HepG2 (cell line): ENCODE results near the gene MACROH2A1. TPM values are rescaled to one million over a fixed set of nuclear protein-coding genes. Genes with fewer than 3 reads are reported as not detected.

ENCODE experiments used
- ATAC-seq: fragments of 200-7000 bp; cut with Tn5 transposase; 3 replicates; pipeline ENCODE4 v1.9.1; 2020; ENCODE audit warnings: mild to moderate bottlenecking, moderate library complexity
- BruUV-seq: library from RNA; stranded (reverse); fragments of 400-500 nt; replicated peaks from 2 replicates; lab custom pipeline; 2021; lab: Mats Ljungman, UMichigan
- CTCF ChIA-PET: fragments of 300-600 bp; formaldehyde crosslinking; extraction: SDS; loops from one replicate; lab custom pipeline; 2021; ENCODE audit warnings: low total read pairs, inconsistent platforms, low intra/inter-chr PET ratio; lab: Yijun Ruan, JAX
- POLR2A ChIA-PET: fragments of 350-600 bp; sonication (Branson Sonifier 250); formaldehyde crosslinking; loops from one replicate; lab custom pipeline; 2020; ENCODE audit warnings: antibody characterized with exemption, inconsistent platforms; lab: Yijun Ruan, JAX
- DNase-seq: peaks from one replicate; pipeline ENCODE4 v3.0.0-alpha.2; 2015; ENCODE audit warnings: low spot score
- FAIRE-seq: peaks from 3 replicates; lab custom pipeline; 2011; peaks lifted over from hg19 to GRCh38; lab: Jason Lieb, UNC
- H2AFZ ChIP-seq: one replicate; pipeline ENCODE4 v1.6.1; 2011; ENCODE audit warnings: low read length, inconsistent platforms
- H3K27ac ChIP-seq: fragments of 300-600 bp; 3 replicates; pipeline ENCODE4 v1.8.0; 2011; ENCODE audit warnings: mixed run types, mild to moderate bottlenecking, mixed read lengths, low read length, inconsistent platforms; ENCODE audit not compliant: insufficient read depth; ENCODE audit errors: extremely low read length
- H3K27me3 ChIP-seq, 2 experiments: fragments of 200-600 bp in 1 of 2; 2 replicates in 1 of 2; 3 replicates in 1 of 2; pipeline versions ENCODE4 v1.6.0 to v1.8.0; 2011; ENCODE audit warnings: low read length in 2 of 2, mild to moderate bottlenecking in 2 of 2, moderate library complexity in 2 of 2, inconsistent platforms in 1 of 2; ENCODE audit not compliant: insufficient read depth in 2 of 2, control insufficient read depth in 1 of 2
- H3K36me3 ChIP-seq, 2 experiments: fragments of 200-600 bp in 1 of 2; replicated peaks in 1 of 2; 2 replicates in 1 of 2; 3 replicates in 1 of 2; pipeline versions ENCODE4 v1.5.1 to v1.8.0; 2011; ENCODE audit warnings: low read length in 2 of 2, inconsistent platforms in 1 of 2; ENCODE audit not compliant: insufficient read depth in 2 of 2, control insufficient read depth in 1 of 2
- H3K4me1 ChIP-seq: 2 replicates; pipeline ENCODE4 v1.5.1; 2012; ENCODE audit warnings: low read length, inconsistent platforms; ENCODE audit not compliant: insufficient read depth
- H3K4me2 ChIP-seq: 2 replicates; pipeline ENCODE4 v1.6.0; 2011; ENCODE audit warnings: low read depth, low read length, inconsistent platforms
- H3K4me3 ChIP-seq, 3 experiments: fragments of 200-600 bp in 1 of 3; sonication (generic), shearing (Covaris generic) in 1 of 3; replicated peaks in 1 of 3; 2 replicates each; pipeline ENCODE4 v1.5.1; 2011 to 2016; ENCODE audit warnings: low read length in 3 of 3, inconsistent platforms in 2 of 3, low read depth in 2 of 3, mild to moderate bottlenecking in 2 of 3, control low read depth in 1 of 3, mixed read lengths in 1 of 3; ENCODE audit not compliant: insufficient read depth in 1 of 3
- H3K79me2 ChIP-seq: one replicate; pipeline ENCODE4 v1.6.1; 2011; ENCODE audit warnings: low read length, inconsistent platforms; ENCODE audit not compliant: insufficient read depth
- H3K9ac ChIP-seq: 2 replicates; pipeline ENCODE4 v1.6.0; 2011; ENCODE audit warnings: mild to moderate bottlenecking, low read depth, low read length, inconsistent platforms; ENCODE audit not compliant: insufficient read depth
- H3K9me3 ChIP-seq: 2 replicates; pipeline ENCODE4 v1.5.1; 2012; ENCODE audit warnings: mild to moderate bottlenecking, low read length
- H4K20me1 ChIP-seq: 2 replicates; pipeline ENCODE4 v1.6.0; 2011; ENCODE audit warnings: inconsistent platforms, mild to moderate bottlenecking, low read length, moderate library complexity; ENCODE audit not compliant: insufficient read depth
- CERS6 ChIP-seq: sonication (generic); formaldehyde crosslinking; IDR thresholded peaks from 2 replicates; pipeline ENCODE4 v1.5.0; 2020; ENCODE audit warnings: missing genetic modification reagents
- GPBP1L1 ChIP-seq: sonication (generic); formaldehyde crosslinking; IDR thresholded peaks from 2 replicates; pipeline ENCODE4 v1.5.0; 2020; ENCODE audit warnings: mild to moderate bottlenecking, missing genetic modification reagents
- KLF11 ChIP-seq: IDR thresholded peaks from 2 replicates; pipeline ENCODE4 v1.6.1; 2016; ENCODE audit warnings: missing compliant biosample characterization
- MAF1 ChIP-seq: sonication (generic); formaldehyde crosslinking; IDR thresholded peaks from 2 replicates; pipeline ENCODE4 v1.5.0; 2020; ENCODE audit warnings: missing genetic modification reagents, borderline replicate concordance
- MBD4 ChIP-seq: IDR thresholded peaks from 2 replicates; pipeline ENCODE4 v1.6.1; 2012; ENCODE audit warnings: low read length, inconsistent platforms, borderline replicate concordance
- NRL ChIP-seq: sonication (generic); formaldehyde crosslinking; IDR thresholded peaks from 2 replicates; pipeline ENCODE4 v1.5.0; 2020; ENCODE audit warnings: missing genetic modification reagents, mild to moderate bottlenecking, moderate library complexity, borderline replicate concordance
- SMAD1 ChIP-seq: sonication (generic); formaldehyde crosslinking; IDR thresholded peaks from 2 replicates; pipeline ENCODE4 v1.4.0; 2020; ENCODE audit warnings: missing genetic modification reagents, low read depth, mild to moderate bottlenecking, borderline replicate concordance
- ZBTB2 ChIP-seq: sonication (generic); formaldehyde crosslinking; IDR thresholded peaks from 2 replicates; pipeline ENCODE4 v1.8.0; 2022; ENCODE audit warnings: low read depth, missing genetic modification reagents
- ZNF558 ChIP-seq: sonication (generic); formaldehyde crosslinking; IDR thresholded peaks from 2 replicates; pipeline ENCODE4 v1.9.0; 2022; ENCODE audit warnings: mild to moderate bottlenecking, missing genetic modification reagents, borderline replicate concordance
- WGBS: methylation state at CpG from one replicate; pipeline ENCODE4 v1.1.6; 2017; ENCODE audit warnings: low lambda C conversion rate; 5-methylcytosine and 5-hydroxymethylcytosine counted together
- in situ Hi-C: cut with HindIII; loops from 2 replicates; pipeline ENCODE4 v1.10.0; 2017; ENCODE audit warnings: low pct_unique_long_range_greater_than_20kb; ENCODE audit not compliant: extremely low pct_ligation_motif_present
- intact Hi-C: fragments of 100-400 bp; cut with micrococcal nuclease; formaldehyde crosslinking; loops from one replicate; pipeline ENCODE4 v1.10.0; 2022; ENCODE audit not compliant: unreplicated experiment
- polyA plus RNA-seq, 8 experiments: library from polyadenylated mRNA; depleted of rRNA in 3 of 8; stranded (reverse) in 7 of 8; unstranded in 1 of 8; fragments of >200 nt; fragmentation: Illumina TruSeq in 4 of 8; extraction: Trizol in 4 of 8; gene quantifications; 2 replicates each; pipeline versions ENCODE4 v1.2.1 to v1.2.3, GENCODE V29; 2011 to 2016; ENCODE audit warnings: low read depth in 4 of 8, missing spikeins in 1 of 8, mixed read lengths in 1 of 8; ENCODE audit not compliant: insufficient read depth in 1 of 8
- total RNA-seq, 5 experiments: library from RNA; depleted of rRNA; stranded (reverse); fragments of >200 nt; fragmentation: Illumina TruSeq; extraction: Trizol; gene quantifications; 2 replicates each; pipeline ENCODE4 v1.2.3, GENCODE V29; 2016; ENCODE audit warnings: low read depth in 1 of 5

MACROH2A1 gene
- total and polyA plus RNA-seq, 2 of the 13 experiments (the other 11 are each of a cell fraction or from before 2014, with no cell fraction given), result 69.1 to 158 TPM

- no peak for FAIRE-seq
- Histone ChIP-seq H3K9ac (no peak overlapping the region), H3K36me3 (peaks cover 11 to 45% of the 10 kb centered on the region in 2 experiments; a peak in 4 of 5 replicates), H3K27me3 (no peaks in the 10 kb centered on the region), H3K4me3 (no peak overlapping the region), H3K4me1 (peaks cover 70% of the 10 kb centered on the region), H3K79me2 (peaks cover 93% of the 10 kb centered on the region), H3K4me2 (no peak overlapping the region), H2AFZ (no peak overlapping the region), H4K20me1 (peaks cover 52% of the 10 kb centered on the region), H3K27ac (no peak overlapping the region), H3K9me3 (no peaks in the 10 kb centered on the region)
- BruUV-seq, result no TSS peak
- ChIA-PET POLR2A (no interaction called here), CTCF (no interaction called here)
- no peak for ATAC-seq
- TF ChIP-seq MAF1 (CRISPR knock-in tag) (no peak), ZBTB2 (CRISPR knock-in tag) (no peak), GPBP1L1 (CRISPR knock-in tag) (no peak), NRL (CRISPR knock-in tag) (no peak), KLF11 (no peak), ZNF558 (CRISPR knock-in tag) (no peak), MBD4 (no peak), SMAD1 (CRISPR knock-in tag) (no peak), CERS6 (CRISPR knock-in tag) (no peak)
- in situ Hi-C loops, result no loop called here
- 100% methylated on average over 1 of the region's 1 CpG for WGBS
- no peak for DNase-seq
- intact Hi-C loops, result no loop called here
These were observed 4.9 kb downstream of the MACROH2A1 start for GRCh38 chr5:135394095-135394494.
